K562 treated with DMSO at 1 percent for 48 hours (cell line): ENCODE results near the gene VSIG2. TPM values are rescaled to one million over a fixed set of nuclear protein-coding genes. Genes with fewer than 3 reads are reported as not detected.

Experiments
- total RNA-seq: library from RNA; unstranded; fragments of 300-600 nt; gene quantifications from 2 replicates; pipeline ENCODE4 v1.2.3, GENCODE V29; 2022; ENCODE audit warnings: low replicate concordance; ENCODE audit errors: extremely low read depth

Gene VSIG2, protein sequence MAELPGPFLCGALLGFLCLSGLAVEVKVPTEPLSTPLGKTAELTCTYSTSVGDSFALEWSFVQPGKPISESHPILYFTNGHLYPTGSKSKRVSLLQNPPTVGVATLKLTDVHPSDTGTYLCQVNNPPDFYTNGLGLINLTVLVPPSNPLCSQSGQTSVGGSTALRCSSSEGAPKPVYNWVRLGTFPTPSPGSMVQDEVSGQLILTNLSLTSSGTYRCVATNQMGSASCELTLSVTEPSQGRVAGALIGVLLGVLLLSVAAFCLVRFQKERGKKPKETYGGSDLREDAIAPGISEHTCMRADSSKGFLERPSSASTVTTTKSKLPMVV
- total RNA-seq: not detected in 2 replicates

DNA sequence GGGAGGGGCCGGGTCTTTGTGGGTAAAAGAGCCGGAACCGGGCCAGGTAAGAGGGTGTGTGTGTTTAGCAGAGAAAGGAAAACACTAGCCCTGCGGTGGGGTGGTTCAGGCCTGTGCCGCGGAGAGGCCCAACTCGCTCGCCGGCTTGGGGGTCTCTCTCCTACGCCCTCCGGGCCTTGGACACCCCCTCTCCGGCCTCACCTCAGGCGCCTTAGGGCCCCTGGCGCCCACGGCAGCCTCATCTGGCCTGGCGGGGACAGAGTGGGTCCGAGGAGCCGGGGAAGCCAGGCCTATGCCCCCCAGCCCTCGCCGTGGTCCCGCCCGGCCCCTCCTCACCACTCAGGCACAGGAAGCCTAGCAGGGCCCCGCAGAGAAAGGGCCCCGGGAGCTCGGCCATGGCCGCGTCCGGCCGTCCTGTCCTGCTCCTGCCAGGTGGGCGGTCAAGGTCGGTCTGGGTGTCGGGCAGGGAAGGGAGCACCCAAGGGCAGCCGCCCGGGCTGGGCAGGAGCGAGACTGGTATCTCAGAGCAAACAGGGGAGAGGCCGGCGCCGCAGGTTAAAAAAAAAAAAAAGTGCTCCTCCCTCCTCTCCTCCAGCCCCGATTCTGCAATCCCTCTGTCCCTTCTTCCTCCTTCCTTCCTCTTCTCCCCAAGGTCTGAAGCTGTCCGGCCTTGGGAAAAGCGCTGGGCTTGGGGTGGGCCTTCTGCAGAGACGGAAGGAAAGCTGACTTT, at the start of gene VSIG2:
TSS of gene VSIG2 (minus strand) at position 515 of the 730 bp plus-strand sequence. CDS start at position 397, 118 bp downstream.

DNA sequence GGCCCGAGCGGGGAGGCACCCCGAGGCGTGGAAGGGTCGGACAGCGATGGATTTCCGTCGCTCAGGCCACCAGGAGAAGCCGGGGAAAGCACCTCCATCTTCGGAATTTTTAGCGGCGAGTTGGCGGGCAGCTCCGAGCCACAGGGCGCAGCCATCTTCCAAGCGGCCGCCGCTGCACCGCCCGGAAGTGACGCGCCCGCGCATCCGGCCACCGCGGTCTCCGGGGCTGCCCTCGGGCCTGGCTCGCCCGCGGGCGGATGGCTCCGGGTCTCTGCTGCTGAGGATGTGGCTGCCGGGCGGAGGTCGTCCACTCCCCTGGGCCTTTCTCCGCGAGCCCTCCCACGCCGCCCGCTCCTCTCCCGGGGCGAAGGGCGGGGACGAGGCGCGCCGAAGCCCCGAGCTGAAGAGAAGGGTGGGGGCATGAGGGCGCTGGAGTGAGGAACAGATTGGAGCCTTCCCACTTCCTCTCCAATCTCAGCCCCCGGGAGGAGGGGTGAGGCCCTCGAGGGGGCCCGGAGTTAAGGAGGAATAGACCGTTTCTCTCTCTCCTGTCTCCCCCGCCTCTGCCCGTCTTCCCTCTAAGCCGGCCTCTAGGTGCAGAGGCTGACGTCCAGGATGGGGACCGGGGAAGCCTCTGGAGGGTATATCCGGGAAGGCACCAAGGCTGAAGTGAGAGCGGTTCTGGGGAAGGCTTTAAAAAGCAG, 48.3 kb upstream of the VSIG2 start, which contains the start of gene MSANTD2:
TSS of gene MSANTD2 (minus strand) at position 181 of the 704 bp plus-strand sequence. CDS start at position 155, 26 bp downstream.

DNA sequence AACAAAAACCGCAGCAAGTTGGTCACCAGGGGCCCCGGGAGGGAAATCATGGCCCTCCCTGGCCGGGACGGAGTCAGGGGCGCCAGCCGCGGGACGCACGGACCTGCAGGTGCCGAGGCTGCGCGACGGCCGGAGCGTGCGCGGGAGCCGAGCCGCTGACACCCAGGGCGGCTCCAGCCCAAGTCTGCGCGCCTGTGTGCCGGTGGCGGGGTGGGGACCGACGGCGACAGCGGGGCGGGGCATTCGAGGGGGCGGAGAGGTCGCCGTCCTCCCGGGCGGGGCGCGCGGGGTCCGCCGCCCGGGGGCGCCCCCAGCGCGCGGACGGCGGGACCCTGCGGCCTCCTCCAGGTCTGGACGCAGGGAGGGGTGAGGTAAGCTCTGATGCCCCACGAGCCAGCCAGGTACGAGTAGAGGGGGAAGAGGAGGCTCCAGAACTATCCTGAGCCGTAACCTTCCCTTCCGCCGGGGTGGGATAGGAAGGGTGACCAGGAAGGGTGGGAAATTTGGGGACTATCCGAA, 10.1 kb upstream of the VSIG2 start, which contains the start of gene ESAM:
TSS of gene ESAM (minus strand) at position 186 of the 519 bp plus-strand sequence. CDS start at position 50, 136 bp downstream.

DNA sequence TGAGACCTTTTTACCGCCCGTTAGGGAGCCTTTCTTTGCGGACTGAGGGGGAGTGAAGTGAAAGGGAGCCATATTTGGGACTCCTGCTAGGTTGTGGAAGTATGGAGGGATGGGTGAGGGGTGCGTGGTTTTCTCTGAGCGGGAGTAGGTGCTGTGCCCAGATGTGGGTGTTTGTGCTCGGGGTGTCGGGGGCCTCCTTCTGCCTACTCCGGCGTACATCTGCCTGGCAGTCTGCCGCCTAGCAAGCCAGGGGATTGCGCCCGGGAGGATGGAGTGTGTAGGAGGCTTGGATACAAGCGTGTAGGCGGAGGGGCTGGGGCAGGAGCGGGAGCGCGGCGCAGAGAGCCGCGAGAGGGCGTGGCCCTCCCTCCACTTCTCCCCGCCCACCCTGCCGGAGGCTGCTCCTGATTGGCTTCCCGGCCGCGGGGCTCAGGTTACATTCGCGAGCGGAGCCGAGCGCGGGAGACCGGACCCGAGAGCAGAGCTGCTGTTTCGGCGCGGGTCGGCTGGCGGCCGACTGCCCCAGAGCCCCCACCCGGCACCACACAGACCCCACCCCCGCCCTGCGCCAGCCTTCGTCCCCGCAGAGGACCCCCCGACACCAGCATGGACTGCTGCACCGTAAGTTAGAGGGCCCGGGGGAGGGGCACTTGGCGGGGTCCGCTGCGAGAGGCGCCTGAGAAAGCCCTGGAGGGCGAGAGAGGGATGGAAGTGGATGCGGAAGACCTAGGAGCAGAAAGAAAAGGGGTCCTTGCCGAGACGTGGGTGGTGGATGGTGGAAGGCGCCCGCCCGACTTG, 12.4 kb downstream of the VSIG2 start, which contains the start of gene NRGN:
TSS of gene NRGN (plus strand) at position 464 of the 798 bp plus-strand sequence. CDS start at position 607, 143 bp downstream.

Other genes starting within 250 kb of the VSIG2 start
- gene OR8B12, start 208.6 kb downstream of the VSIG2 start, total RNA-seq: not detected in 2 replicates
- gene OR8A1, start 182.3 kb downstream of the VSIG2 start, total RNA-seq: not detected in 2 replicates
- not detected in 2 replicates for gene PANX3, start 140.8 kb downstream of the VSIG2 start, total RNA-seq
- gene TBRG1, start 129.4 kb downstream of the VSIG2 start, total RNA-seq: not detected in 2 replicates
- gene SIAE, start 78.5 kb downstream of the VSIG2 start, total RNA-seq: 203 TPM in 1 of 2 replicates, not detected in the other
- not detected in 2 replicates for gene SPA17, start 78.4 kb downstream of the VSIG2 start, total RNA-seq
- gene NRGN, start 12.3 kb downstream of the VSIG2 start, total RNA-seq: not detected in 2 replicates
- gene ESAM, start 10.0 kb upstream of the VSIG2 start, total RNA-seq: not detected in 2 replicates
- not detected in 2 replicates for gene MSANTD2, start 48.2 kb upstream of the VSIG2 start, total RNA-seq
- gene ROBO3, start 113.2 kb upstream of the VSIG2 start, total RNA-seq: not detected in 2 replicates
- gene ROBO4, start 145.6 kb upstream of the VSIG2 start, total RNA-seq: not detected in 2 replicates
- gene HEPN1, start 167.0 kb upstream of the VSIG2 start, total RNA-seq: not detected in 2 replicates
- gene HEPACAM, start 183.8 kb upstream of the VSIG2 start, total RNA-seq: not detected in 2 replicates
- gene CCDC15, start 201.9 kb upstream of the VSIG2 start, total RNA-seq: not detected in 2 replicates